Uterus (tissue), 2 donors: ENCODE measurements around the gene PHAF1.

Experiments
- CTCF ChIP-seq, 4 experiments: fragments of 200-600 bp in 2 of 4; fragments of 450-650 bp in 2 of 4; sonication (generic) in 2 of 4; IDR thresholded peaks; one replicate each; pipeline ENCODE4 v1.5.1; 2016 to 2019; ENCODE audit warnings: antibody characterized with exemption in 4 of 4, mild to moderate bottlenecking in 2 of 4, moderate library complexity in 1 of 4
- POLR2A ChIP-seq, 2 donors: fragments of 450-650 bp; IDR thresholded peaks; one replicate each; pipeline ENCODE4 v1.6.1; 2016; ENCODE audit warnings: antibody characterized with exemption in 2 of 2, mild to moderate bottlenecking in 1 of 2, moderate library complexity in 1 of 2

GRCh38 chr16:67120025-67120424 lies 10.3 kb downstream of the PHAF1 start:
- TF ChIP-seq CTCF (IDR thresholded peaks at IDR 0.05) (no peak), POLR2A (IDR thresholded peaks at IDR 0.05) (no peak)
